Stimulated activated CD4-positive, alpha-beta T cell treated with anti-CD3 and anti-CD28 coated beads, Interleukin-12 subunit alpha, Interleukin-12 subunit beta, amount 100 ng/mL, for 48 hours (primary cell): ENCODE results near the gene SMC5.

Experiments used
- DNase-seq, 3 donors: peaks; one replicate each; pipeline ENCODE4 v3.0.0-alpha.2; 2020; ENCODE audit warnings: low read depth in 2 of 3, low spot score in 1 of 3

The SMC5 gene

GRCh38 chr9:70403166-70403565 lies 144.4 kb downstream of the SMC5 start:
- DNase-seq: no peak

GRCh38 chr9:70403618-70404025 lies 144.8 kb downstream of the SMC5 start:
- no peak for DNase-seq

- no peak for DNase-seq
Measured at GRCh38 chr9:70404261-70404660, 145.5 kb downstream of the SMC5 start.
